ENCODE results near the gene DRD2.

DRD2 gene

GRCh38 chr11:113377681-113378412 is 97.4 kb downstream of the DRD2 start:
- no peak overlapping the region for H3K4me3 ChIP-seq (ENCODE audit: control insufficient read depth, low read depth, low read length)
- no peak for TF ChIP-seq CTCF (conservative IDR thresholded peaks at IDR 0.05; ENCODE audit: control insufficient read depth, insufficient read depth, low read depth, low read length)
- DNase-seq (ENCODE audit: low read depth), result peak; percentile 52

- peak; percentile 15 for DNase-seq (ENCODE audit: low read depth)
- no peak for TF ChIP-seq CTCF (conservative IDR thresholded peaks at IDR 0.05; ENCODE audit: control insufficient read depth, insufficient read depth, low read depth, low read length)
- no peak overlapping the region for H3K4me3 ChIP-seq (ENCODE audit: control insufficient read depth, low read depth, low read length)
Observed at GRCh38 chr11:113376156-113376555, 99.0 kb downstream of the DRD2 start.

- no peak for TF ChIP-seq CTCF (conservative IDR thresholded peaks at IDR 0.05; ENCODE audit: control insufficient read depth, insufficient read depth, low read depth, low read length)
- no peak overlapping the region for H3K4me3 ChIP-seq (ENCODE audit: control insufficient read depth, low read depth, low read length)
- no peak for DNase-seq (ENCODE audit: low read depth)
Observed at GRCh38 chr11:113375402-113375801, 99.8 kb downstream of the DRD2 start.

GRCh38 chr11:113373981-113374560 is 101.1 kb downstream of the DRD2 start:
- no peak overlapping the region for H3K4me3 ChIP-seq (ENCODE audit: control insufficient read depth, low read depth, low read length)
- no peak for DNase-seq (ENCODE audit: low read depth)
- TF ChIP-seq CTCF (conservative IDR thresholded peaks at IDR 0.05; ENCODE audit: control insufficient read depth, insufficient read depth, low read depth, low read length), result no peak

GRCh38 chr11:113373306-113373705 is 101.9 kb downstream of the DRD2 start:
- DNase-seq (ENCODE audit: low read depth), result peak; percentile 69
- H3K4me3 ChIP-seq (ENCODE audit: control insufficient read depth, low read depth, low read length), result no peak overlapping the region
- TF ChIP-seq CTCF (conservative IDR thresholded peaks at IDR 0.05; ENCODE audit: control insufficient read depth, insufficient read depth, low read depth, low read length), result no peak

- no peak overlapping the region for H3K4me3 ChIP-seq (ENCODE audit: control insufficient read depth, low read depth, low read length)
- TF ChIP-seq CTCF (conservative IDR thresholded peaks at IDR 0.05; ENCODE audit: control insufficient read depth, insufficient read depth, low read depth, low read length), result peak; percentile 7
- no peak for DNase-seq (ENCODE audit: low read depth)
Observed at GRCh38 chr11:113372309-113372708, 102.9 kb downstream of the DRD2 start.
